Measurements from ENCODE around the gene MINDY4B. TPM values are rescaled to one million over a fixed set of nuclear protein-coding genes. Genes with fewer than 3 reads are reported as not detected.

MINDY4B gene
- total RNA-seq, 1 donor from 2014 or later, result not detected

- no peak for DNase-seq (ENCODE audit: low read depth)
- Histone ChIP-seq H3K36me3 (ENCODE audit: control insufficient read depth, insufficient read depth, low read length) (no peaks in the 10 kb centered on the region), H3K4me3 (ENCODE audit: low read depth, low read length) (no peak overlapping the region), H3K27me3 (ENCODE audit: control insufficient read depth, insufficient read depth, low read length) (peaks cover 2% of the 10 kb centered on the region)
- TF ChIP-seq, protein P1, sequence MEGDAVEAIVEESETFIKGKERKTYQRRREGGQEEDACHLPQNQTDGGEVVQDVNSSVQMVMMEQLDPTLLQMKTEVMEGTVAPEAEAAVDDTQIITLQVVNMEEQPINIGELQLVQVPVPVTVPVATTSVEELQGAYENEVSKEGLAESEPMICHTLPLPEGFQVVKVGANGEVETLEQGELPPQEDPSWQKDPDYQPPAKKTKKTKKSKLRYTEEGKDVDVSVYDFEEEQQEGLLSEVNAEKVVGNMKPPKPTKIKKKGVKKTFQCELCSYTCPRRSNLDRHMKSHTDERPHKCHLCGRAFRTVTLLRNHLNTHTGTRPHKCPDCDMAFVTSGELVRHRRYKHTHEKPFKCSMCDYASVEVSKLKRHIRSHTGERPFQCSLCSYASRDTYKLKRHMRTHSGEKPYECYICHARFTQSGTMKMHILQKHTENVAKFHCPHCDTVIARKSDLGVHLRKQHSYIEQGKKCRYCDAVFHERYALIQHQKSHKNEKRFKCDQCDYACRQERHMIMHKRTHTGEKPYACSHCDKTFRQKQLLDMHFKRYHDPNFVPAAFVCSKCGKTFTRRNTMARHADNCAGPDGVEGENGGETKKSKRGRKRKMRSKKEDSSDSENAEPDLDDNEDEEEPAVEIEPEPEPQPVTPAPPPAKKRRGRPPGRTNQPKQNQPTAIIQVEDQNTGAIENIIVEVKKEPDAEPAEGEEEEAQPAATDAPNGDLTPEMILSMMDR (IDR thresholded peaks at IDR 0.05; ENCODE audit: insufficient read depth, low read length, poor library complexity, severe bottlenecking), result no peak
Observed at GRCh38 chr3:150922611-150923010, 17.4 kb upstream of the MINDY4B start.

DNA sequence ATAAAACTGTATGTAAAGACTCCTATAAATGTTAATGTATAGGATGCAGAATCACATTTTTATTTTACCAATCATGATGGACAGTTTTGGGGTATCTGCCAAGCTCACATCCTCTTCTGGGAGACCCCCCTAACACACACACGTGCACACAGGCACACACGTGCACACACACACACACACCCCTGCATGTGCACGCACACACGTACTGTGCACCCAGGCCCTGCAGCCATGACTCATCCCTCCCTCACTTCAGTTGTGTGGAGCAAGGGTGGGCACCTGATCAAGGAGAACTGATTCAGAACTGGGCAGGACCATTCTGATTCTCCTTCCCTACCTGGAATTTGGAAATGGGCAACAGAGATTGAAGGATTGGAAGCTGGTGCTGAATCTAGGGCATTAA is 16.0 kb upstream of the MINDY4B start:
- H3K4me3 ChIP-seq (ENCODE audit: low read depth, low read length), result no peak overlapping the region
- DNase-seq (ENCODE audit: low read depth), result no peak
- peaks cover 2% of the 10 kb centered on the region for H3K27me3 ChIP-seq (ENCODE audit: control insufficient read depth, insufficient read depth, low read length)
- no peaks in the 10 kb centered on the region for H3K36me3 ChIP-seq (ENCODE audit: control insufficient read depth, insufficient read depth, low read length)
- TF ChIP-seq, protein P1 (IDR thresholded peaks at IDR 0.05; ENCODE audit: insufficient read depth, low read length, poor library complexity, severe bottlenecking), result no peak

GRCh38 chr3:150920236-150920635 is 15.0 kb upstream of the MINDY4B start:
- H3K4me3 ChIP-seq (ENCODE audit: low read depth, low read length), result no peak overlapping the region
- peaks cover 2% of the 10 kb centered on the region for H3K27me3 ChIP-seq (ENCODE audit: control insufficient read depth, insufficient read depth, low read length)
- TF ChIP-seq, protein P1 (IDR thresholded peaks at IDR 0.05; ENCODE audit: insufficient read depth, low read length, poor library complexity, severe bottlenecking), result no peak
- no peak for DNase-seq (ENCODE audit: low read depth)
- no peaks in the 10 kb centered on the region for H3K36me3 ChIP-seq (ENCODE audit: control insufficient read depth, insufficient read depth, low read length)

- Histone ChIP-seq H3K27me3 (ENCODE audit: control insufficient read depth, insufficient read depth, low read length) (peaks cover 2% of the 10 kb centered on the region), H3K4me3 (ENCODE audit: low read depth, low read length) (no peak overlapping the region), H3K36me3 (ENCODE audit: control insufficient read depth, insufficient read depth, low read length) (no peaks in the 10 kb centered on the region)
- TF ChIP-seq, protein P1 (IDR thresholded peaks at IDR 0.05; ENCODE audit: insufficient read depth, low read length, poor library complexity, severe bottlenecking), result no peak
- no peak for DNase-seq (ENCODE audit: low read depth)
Observed at GRCh38 chr3:150917951-150918350, 12.7 kb upstream of the MINDY4B start.

- Histone ChIP-seq H3K36me3 (ENCODE audit: control insufficient read depth, insufficient read depth, low read length) (no peaks in the 10 kb centered on the region), H3K27me3 (ENCODE audit: control insufficient read depth, insufficient read depth, low read length) (peaks cover 2% of the 10 kb centered on the region), H3K4me3 (ENCODE audit: low read depth, low read length) (no peak overlapping the region)
- TF ChIP-seq, protein P1 (IDR thresholded peaks at IDR 0.05; ENCODE audit: insufficient read depth, low read length, poor library complexity, severe bottlenecking), result no peak
- DNase-seq (ENCODE audit: low read depth), result no peak
Observed at GRCh38 chr3:150913133-150913922, 8.1 kb upstream of the MINDY4B start.

- TF ChIP-seq, protein P1 (IDR thresholded peaks at IDR 0.05; ENCODE audit: insufficient read depth, low read length, poor library complexity, severe bottlenecking), result no peak
- DNase-seq (ENCODE audit: low read depth), result no peak
- H3K4me3 ChIP-seq (ENCODE audit: low read depth, low read length), result no peak overlapping the region
- H3K27me3 ChIP-seq (ENCODE audit: control insufficient read depth, insufficient read depth, low read length), result peaks cover 5% of the 10 kb centered on the region
- no peaks in the 10 kb centered on the region for H3K36me3 ChIP-seq (ENCODE audit: control insufficient read depth, insufficient read depth, low read length)
Observed at GRCh38 chr3:150912501-150912900, 7.3 kb upstream of the MINDY4B start.

Data from kidney epithelial cell (primary cell).